Measurements from ENCODE around the gene PRPF4. TPM values are rescaled to one million over a fixed set of nuclear protein-coding genes. Genes with fewer than 3 reads are reported as not detected.
"Not testable (repeated sequence)": the region's sequence is repeated elsewhere in the genome, so short reads cannot be mapped to it uniquely, and the experiment has no call there.

Gene PRPF4
- total RNA-seq, 1 experiment from 2014 or later = 32.4 TPM

GRCh38 chr9:113247640-113248039 lies 27.8 kb upstream of the PRPF4 start:
- ChIA-PET CTCF (no interaction called here), POLR2A (no interaction called here)
- TF ChIP-seq E2F5 (CRISPR knock-in tag; IDR thresholded peaks at IDR 0.05) = no peak
- TF ChIP-seq NR2C2 (CRISPR knock-in tag; IDR thresholded peaks at IDR 0.05) = no peak
- TF ChIP-seq HMGA2 (CRISPR knock-in tag; IDR thresholded peaks at IDR 0.05) = no peak
- no peak for TF ChIP-seq ZMAT4 (CRISPR knock-in tag; IDR thresholded peaks at IDR 0.05)
- no peak for TF ChIP-seq ATF2 (CRISPR knock-in tag; IDR thresholded peaks at IDR 0.05; ENCODE audit: borderline replicate concordance, low read depth)
- TF ChIP-seq E2F1 (CRISPR knock-in tag; IDR thresholded peaks at IDR 0.05) = no peak
- peaks cover 8% of the 10 kb centered on the region for H3K9me3 Mint-ChIP-seq
- DNase-seq (ENCODE audit: low spot score) (no peak), ATAC-seq (no peak)
- no peaks in the 10 kb centered on the region for H3K27me3 Mint-ChIP-seq (ENCODE audit: low read depth)
- H3K27ac Mint-ChIP-seq = no peak overlapping the region
- peaks cover 4% of the 10 kb centered on the region; the same call in 1 of the 2 replicates for H3K4me1 Mint-ChIP-seq
- peaks cover 14% of the 10 kb centered on the region for H3K36me3 Mint-ChIP-seq
- no peak overlapping the region for H3K4me3 Mint-ChIP-seq

GRCh38 chr9:113249661-113250060 lies 25.8 kb upstream of the PRPF4 start:
- ATAC-seq; H3K9me3 Mint-ChIP-seq; H3K4me1 Mint-ChIP-seq; H3K4me3 Mint-ChIP-seq; H3K27ac Mint-ChIP-seq; CTCF ChIA-PET; DNase-seq (ENCODE audit: low spot score); H3K27me3 Mint-ChIP-seq (ENCODE audit: low read depth); POLR2A ChIA-PET: not testable (repeated sequence)
- H3K36me3 Mint-ChIP-seq = peaks cover 14% of the 10 kb centered on the region

- ChIA-PET CTCF (no interaction called here), POLR2A (no interaction called here)
- H3K9me3 Mint-ChIP-seq = peaks cover 8% of the 10 kb centered on the region
- ATAC-seq (no peak), DNase-seq (ENCODE audit: low spot score) (no peak)
- H3K27ac Mint-ChIP-seq = no peak overlapping the region
- H3K36me3 Mint-ChIP-seq = peaks cover 14% of the 10 kb centered on the region
- H3K27me3 Mint-ChIP-seq (ENCODE audit: low read depth) = no peaks in the 10 kb centered on the region
- no peaks in the 10 kb centered on the region for H3K4me1 Mint-ChIP-seq
- H3K4me3 Mint-ChIP-seq = no peak overlapping the region
- TF ChIP-seq ZNF671 (CRISPR knock-in tag; IDR thresholded peaks at IDR 0.05) (no peak), ZNF425 (CRISPR knock-in tag; conservative IDR thresholded peaks at IDR 0.05) (no peak), ZNF532 (CRISPR knock-in tag; IDR thresholded peaks at IDR 0.05; ENCODE audit: borderline replicate concordance) (no peak), IRF1 (CRISPR knock-in tag; IDR thresholded peaks at IDR 0.05) (no peak), PREB (CRISPR knock-in tag; IDR thresholded peaks at IDR 0.05; ENCODE audit: borderline replicate concordance) (no peak), ZNF512 (CRISPR knock-in tag; IDR thresholded peaks at IDR 0.05; ENCODE audit: borderline replicate concordance) (no peak), GABPB1 (CRISPR knock-in tag; IDR thresholded peaks at IDR 0.05) (no peak), USF1 (CRISPR knock-in tag; IDR thresholded peaks at IDR 0.05) (no peak)
These were observed 24.7 kb upstream of the PRPF4 start for GRCh38 chr9:113250807-113251206.

Data from WTC11 (cell line).